Endothelial cell (in vitro differentiated cells): ENCODE measurements around the gene C5AR2. TPM values are rescaled to one million over a fixed set of nuclear protein-coding genes. Genes with fewer than 3 reads are reported as not detected.
"Not testable (repeated sequence)": the region's sequence is repeated elsewhere in the genome, so short reads cannot be mapped to it uniquely, and the experiment has no call there.

Source experiments
- DNase-seq: peaks from one replicate; pipeline ENCODE4 v3.0.0; 2021; ENCODE audit warnings: low spot score
- H3K27ac Mint-ChIP-seq: one replicate; pipeline ENCODE4 v1.8.0; 2021; ENCODE audit warnings: mixed read lengths, inconsistent platforms; ENCODE audit not compliant: unreplicated experiment
- H3K27me3 Mint-ChIP-seq: one replicate; pipeline ENCODE4 v1.8.0; 2021; ENCODE audit warnings: mild to moderate bottlenecking, moderate library complexity, mixed read lengths, inconsistent platforms; ENCODE audit not compliant: unreplicated experiment
- H3K36me3 Mint-ChIP-seq: one replicate; pipeline ENCODE4 v1.8.0; 2021; ENCODE audit warnings: mild to moderate bottlenecking, low read depth, mixed read lengths, inconsistent platforms; ENCODE audit not compliant: unreplicated experiment
- H3K4me1 Mint-ChIP-seq: one replicate; pipeline ENCODE4 v1.8.0; 2021; ENCODE audit warnings: mild to moderate bottlenecking, mixed read lengths, inconsistent platforms; ENCODE audit not compliant: unreplicated experiment
- H3K4me3 Mint-ChIP-seq: one replicate; pipeline ENCODE4 v1.8.0; 2021; ENCODE audit warnings: mild to moderate bottlenecking, mixed read lengths, inconsistent platforms; ENCODE audit not compliant: unreplicated experiment
- H3K9me3 Mint-ChIP-seq: one replicate; pipeline ENCODE4 v1.8.0; 2021; ENCODE audit warnings: mixed read lengths, inconsistent platforms; ENCODE audit not compliant: unreplicated experiment
- CTCF ChIP-seq: fragments of 200-600 bp; sonication (generic); IDR thresholded peaks from one replicate; pipeline ENCODE4 v1.5.0; 2021; ENCODE audit warnings: antibody characterized with exemption; ENCODE audit not compliant: unreplicated experiment
- long read RNA-seq: library from polyadenylated mRNA; unstranded; transcript quantifications from one replicate; pipeline ENCODE4 v2.0.0, GENCODE V29; 2020; ENCODE audit not compliant: unreplicated experiment
- total RNA-seq: library from RNA; stranded (reverse); fragmentation: NEBNext Ultra II Directional; extraction: Animal tissue kit (Norgen Biotek cat#: 25700); gene quantifications from one replicate; pipeline ENCODE4 v1.2.1, GENCODE V29; 2021; ENCODE audit not compliant: unreplicated experiment

Gene C5AR2
- 0.59 TPM for total RNA-seq
- long read RNA-seq: 0 reads

GRCh38 chr19:47331931-47332547, at the start of gene C5AR2:
TSS of gene C5AR2 (plus strand) at chr19:47332175. CDS start at chr19:47340800, 8,625 bp downstream.
- H3K9me3 Mint-ChIP-seq: no peaks in the 10 kb centered on the region
- no peaks in the 10 kb centered on the region for H3K36me3 Mint-ChIP-seq
- no peak within 1 kb of the TSS for H3K27ac Mint-ChIP-seq
- H3K4me3 Mint-ChIP-seq: no peak within 1 kb of the TSS
- TF ChIP-seq CTCF: no peak
- peaks cover 10% of the 10 kb centered on the region for H3K4me1 Mint-ChIP-seq
- DNase-seq: no peak
- H3K27me3 Mint-ChIP-seq: peaks cover 2% of the 10 kb centered on the region

GRCh38 chr19:47283405-47284059, 48.4 kb upstream of the C5AR2 start:
- peaks cover 3% of the 10 kb centered on the region for H3K27me3 Mint-ChIP-seq
- DNase-seq: no peak
- TF ChIP-seq CTCF: no peak
- no peaks in the 10 kb centered on the region for H3K4me1 Mint-ChIP-seq
- no peaks in the 10 kb centered on the region for H3K9me3 Mint-ChIP-seq
- H3K36me3 Mint-ChIP-seq: peaks cover under 1% of the 10 kb centered on the region
- no peak overlapping the region for H3K4me3 Mint-ChIP-seq
- no peak overlapping the region for H3K27ac Mint-ChIP-seq

GRCh38 chr19:47284324-47284899, 47.6 kb upstream of the C5AR2 start:
- DNase-seq: peak; percentile 69
- Mint-ChIP-seq H3K27me3 (peaks cover 3% of the 10 kb centered on the region), H3K4me1 (no peaks in the 10 kb centered on the region), H3K4me3 (no peak overlapping the region), H3K9me3 (no peaks in the 10 kb centered on the region), H3K36me3 (no peaks in the 10 kb centered on the region), H3K27ac (no peak overlapping the region)
- TF ChIP-seq CTCF: peak; percentile 83

GRCh38 chr19:47296036-47296435, 35.9 kb upstream of the C5AR2 start:
- Mint-ChIP-seq H3K4me1 (no peaks in the 10 kb centered on the region), H3K27ac (no peak overlapping the region), H3K9me3 (no peaks in the 10 kb centered on the region)

GRCh38 chr19:47300867-47301266, 31.1 kb upstream of the C5AR2 start:
- H3K36me3 Mint-ChIP-seq, H3K27ac Mint-ChIP-seq, DNase-seq, H3K9me3 Mint-ChIP-seq, H3K27me3 Mint-ChIP-seq, H3K4me1 Mint-ChIP-seq, H3K4me3 Mint-ChIP-seq: not testable (repeated sequence)

More at GRCh38 chr19:47296036-47296435, 35.9 kb upstream of the C5AR2 start:
- no peak overlapping the region for H3K4me3 Mint-ChIP-seq
- peak; percentile 85 for DNase-seq
- no peaks in the 10 kb centered on the region for H3K27me3 Mint-ChIP-seq
- no peaks in the 10 kb centered on the region for H3K36me3 Mint-ChIP-seq
- TF ChIP-seq CTCF: peak; percentile 83
